Hypothalamus (tissue), 51 donors: ENCODE measurements around the gene IFT172.
A peak's percentile ranks its signal among the peaks of the same experiment; 100 is the strongest.
"Not testable (repeated sequence)": the region's sequence is repeated elsewhere in the genome, so short reads cannot be mapped to it uniquely, and the experiment has no call there.

Experiments
- DNase-seq, 51 donors: peaks; one replicate each; lab custom pipeline; 2025; lab: John Stamatoyannopoulos, UW

Gene IFT172

GRCh38 chr2:27489498-27490397 lies at the start of gene IFT172:
Gene IFT172, minus strand, starts transcription at chr2:27489743. Its CDS starts 90 bp downstream, at chr2:27489653.
- peak; percentile 24 to 99 (median 96) for DNase-seq

GRCh38 chr2:27538839-27539450 lies 49.4 kb upstream of the IFT172 start:
- not testable (repeated sequence) for DNase-seq

DNA sequence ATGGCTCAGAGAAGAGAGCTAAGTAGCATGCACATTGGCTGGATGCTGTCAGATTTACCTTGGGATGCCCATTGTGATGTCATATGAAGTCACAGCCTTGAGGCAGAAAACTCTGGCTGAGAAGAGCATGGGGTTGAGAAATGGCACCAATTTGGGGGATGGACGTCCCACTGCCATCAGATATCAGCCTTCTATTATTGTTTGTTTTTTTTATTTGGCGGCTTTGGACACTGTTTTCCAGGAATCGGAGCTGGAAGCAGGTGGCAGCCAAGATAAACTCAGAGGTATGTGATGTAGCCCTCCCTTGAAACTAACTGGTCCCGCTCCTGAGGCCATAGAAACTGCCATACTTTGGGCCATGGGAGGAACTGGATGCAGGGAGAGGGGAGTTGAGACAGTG lies 47.7 kb upstream of the IFT172 start:
- DNase-seq = no peak

DNA sequence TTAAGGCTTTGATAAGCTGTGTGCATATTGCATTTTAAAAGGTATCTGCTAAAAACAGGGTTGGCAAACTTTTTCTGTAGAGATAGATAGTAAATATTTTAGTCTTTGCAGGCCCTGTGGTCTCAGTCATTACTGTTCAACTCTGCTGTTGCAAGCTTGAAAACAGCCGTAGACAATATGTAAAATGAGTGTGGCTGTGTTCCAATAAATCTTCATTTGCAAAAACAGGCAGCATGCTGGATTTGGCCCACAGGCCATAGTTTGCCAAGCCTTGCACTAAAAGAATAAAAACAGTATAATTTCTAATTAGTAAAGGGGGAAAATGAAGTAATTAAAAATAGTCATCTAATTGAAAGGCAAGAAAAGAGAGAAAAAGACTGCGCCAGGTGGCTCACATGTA lies 42.4 kb upstream of the IFT172 start:
- DNase-seq = no peak

GRCh38 chr2:27527182-27527581 lies 37.6 kb upstream of the IFT172 start:
- DNase-seq = no peak

DNA sequence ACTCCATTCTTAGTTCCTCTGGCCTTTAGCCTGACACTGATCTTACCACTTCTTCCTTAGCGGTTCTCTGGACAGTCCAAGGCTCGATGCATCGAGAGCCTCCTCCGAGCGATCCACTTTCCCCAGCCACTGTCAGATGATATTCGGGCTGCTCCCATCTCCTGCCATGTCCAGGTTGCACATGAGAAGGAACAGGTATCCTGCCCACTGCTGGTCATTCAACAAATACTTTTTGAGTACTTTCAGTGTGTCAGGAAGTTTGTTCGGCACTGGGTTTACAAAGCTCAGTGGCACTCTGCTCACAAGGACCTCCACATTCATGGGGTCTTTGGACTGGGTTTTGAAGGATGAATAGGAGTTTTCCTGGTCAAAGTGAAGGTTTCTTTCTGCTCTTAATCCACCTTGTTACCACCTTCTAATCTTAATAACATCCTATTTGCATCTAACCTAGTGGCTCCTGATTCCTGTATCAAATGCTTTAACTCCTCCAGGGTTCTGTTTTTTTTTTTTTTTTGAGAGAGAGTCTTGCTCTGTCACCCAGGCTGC lies 32.9 kb upstream of the IFT172 start:
- no peak for DNase-seq

- no peak for DNase-seq
Measured at GRCh38 chr2:27520316-27520715, 30.8 kb upstream of the IFT172 start.

DNA sequence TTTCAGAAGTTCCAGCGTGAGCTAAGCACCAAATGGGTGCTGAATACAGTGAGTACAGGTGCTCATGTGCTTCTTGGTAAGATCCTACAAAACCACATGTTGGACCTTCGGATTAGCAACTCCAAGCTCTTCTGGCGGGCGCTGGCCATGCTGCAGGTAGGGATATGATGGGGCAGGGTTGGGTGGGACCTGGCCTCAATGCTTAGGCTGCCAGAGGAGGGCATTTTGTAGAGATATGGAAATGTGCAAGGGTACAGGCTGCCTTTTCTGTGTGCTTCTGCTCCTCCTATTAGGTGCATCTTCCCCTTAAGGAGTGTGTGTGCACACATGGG lies 29.2 kb upstream of the IFT172 start:
- no peak for DNase-seq

DNA sequence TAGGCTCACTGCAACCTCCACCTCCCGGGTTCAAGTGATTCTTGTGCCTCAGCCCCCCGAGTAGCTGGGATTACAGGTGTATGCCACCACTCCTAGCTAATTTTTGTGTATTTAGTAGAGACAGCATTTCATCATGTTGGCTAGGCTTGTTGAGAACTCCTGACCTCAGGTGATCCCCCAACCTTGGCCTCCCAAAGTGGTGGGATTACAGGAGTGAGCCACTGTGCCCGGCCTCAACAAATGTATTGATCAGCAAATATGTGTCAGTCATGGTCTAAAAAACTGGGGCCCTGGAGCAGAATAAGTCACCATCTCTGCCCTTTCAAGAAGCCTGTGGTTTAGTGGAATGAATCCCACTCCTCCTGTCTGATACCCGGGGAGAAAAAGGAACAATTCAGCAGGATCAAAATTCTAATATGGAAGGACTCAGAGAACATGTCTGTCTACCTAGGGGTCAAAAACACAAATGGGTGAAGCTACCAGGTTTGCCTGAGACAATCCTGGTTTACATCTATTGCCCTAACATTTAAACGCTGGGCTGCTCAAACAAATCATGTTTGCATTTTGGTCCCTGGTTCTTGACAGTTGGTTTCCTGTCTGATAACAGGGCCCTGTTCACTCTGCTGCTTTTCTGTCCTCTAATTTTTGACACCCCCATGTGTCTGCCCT lies 28.7 kb upstream of the IFT172 start:
- no peak for DNase-seq

GRCh38 chr2:27509326-27509725 lies 19.8 kb upstream of the IFT172 start:
- DNase-seq = no peak

DNA sequence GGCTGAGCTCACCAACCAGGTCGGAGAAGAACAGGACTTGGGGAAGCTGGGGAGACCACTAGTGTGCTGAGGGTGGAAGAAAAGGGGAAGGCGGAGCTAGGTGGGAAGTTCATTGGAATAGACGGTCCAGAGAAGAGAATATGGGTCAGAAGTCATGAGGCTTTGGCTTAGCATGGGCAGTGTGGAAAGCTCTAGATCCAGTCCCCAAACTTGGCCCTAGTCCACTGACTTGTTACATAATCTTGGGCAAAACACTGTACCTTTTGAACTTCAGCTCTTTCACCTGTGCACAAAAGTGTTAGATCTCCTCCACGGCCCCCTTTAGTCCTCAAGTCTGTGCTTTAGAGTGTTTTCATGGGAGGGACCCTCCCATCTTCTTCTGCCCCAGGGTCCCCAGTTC lies 17.8 kb upstream of the IFT172 start:
- no peak for DNase-seq

DNA sequence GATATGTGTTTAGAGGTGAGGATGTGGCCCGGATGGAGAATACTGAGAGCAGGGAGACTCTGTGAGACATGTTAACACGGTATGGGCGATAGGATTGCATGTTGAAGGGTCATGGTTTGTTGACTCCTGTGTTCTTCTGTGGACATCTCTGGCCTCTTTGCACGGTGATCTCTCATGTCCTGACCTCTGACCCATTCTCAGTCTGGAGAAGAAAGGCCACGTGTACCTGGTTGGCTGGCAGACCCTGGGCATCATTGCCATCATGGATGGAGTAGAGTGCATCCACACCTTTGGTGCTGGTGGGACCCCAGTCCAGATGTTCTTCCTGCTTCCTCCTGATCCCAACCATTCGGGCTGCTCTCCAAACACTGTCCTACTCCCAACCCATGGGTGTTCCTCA lies 17.0 kb upstream of the IFT172 start:
- no peak for DNase-seq

DNA sequence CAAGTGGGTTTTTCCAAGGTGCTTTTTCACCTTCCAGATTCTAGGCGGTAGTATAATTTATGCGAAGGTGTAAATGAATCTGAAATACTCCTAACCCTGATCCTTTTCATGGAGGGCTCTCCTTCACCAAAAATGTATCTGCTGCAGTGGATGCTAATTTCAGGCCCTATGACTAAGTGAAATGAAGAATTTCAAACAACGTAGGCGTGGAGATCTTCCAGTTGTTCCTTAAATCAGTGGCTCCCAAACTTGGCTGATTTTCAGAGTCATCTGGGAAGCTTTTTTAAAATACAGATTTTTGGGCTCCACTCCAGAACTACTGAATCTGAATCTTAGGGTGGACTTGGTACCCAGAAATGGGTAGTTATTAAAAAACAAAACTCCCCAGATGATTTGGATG lies 12.6 kb upstream of the IFT172 start:
- DNase-seq = no peak

DNA sequence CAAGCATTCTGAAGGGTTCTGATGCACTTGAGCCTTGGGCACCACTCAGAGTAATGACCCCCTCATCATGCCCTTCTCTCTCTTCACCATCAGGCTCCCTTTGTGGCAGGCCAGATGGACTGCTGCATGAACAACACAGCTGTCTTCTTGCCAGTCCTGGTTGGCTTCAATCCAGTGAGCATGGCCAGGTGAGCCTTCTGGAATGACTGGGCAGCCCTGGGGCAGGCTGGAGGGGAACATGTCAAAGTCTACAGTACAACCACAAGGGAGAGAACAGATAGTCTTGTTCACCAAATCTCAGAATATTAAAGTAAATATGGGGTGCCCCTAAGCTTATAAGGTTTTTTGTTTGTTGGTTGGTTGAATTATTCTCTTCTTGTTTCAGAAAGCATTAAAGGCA lies 11.5 kb upstream of the IFT172 start:
- DNase-seq = no peak

- no peak for DNase-seq
Measured at GRCh38 chr2:27498975-27499374, 9.4 kb upstream of the IFT172 start.

DNA sequence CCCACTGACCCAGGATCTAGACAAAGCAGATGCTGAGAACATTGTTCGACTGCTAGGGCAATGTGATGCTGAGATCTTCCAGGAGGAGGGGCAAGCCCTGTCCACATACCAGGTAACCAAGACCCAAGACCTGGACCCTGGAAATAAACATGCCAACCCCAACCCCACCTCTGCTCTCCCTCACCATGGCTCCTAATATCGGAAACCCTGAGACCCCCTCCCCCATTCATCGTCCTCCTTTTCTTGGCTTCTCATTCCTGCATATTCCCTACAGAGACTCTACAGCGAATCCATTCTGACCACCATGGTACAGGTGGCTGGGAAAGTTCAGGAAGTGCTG lies 7.7 kb upstream of the IFT172 start:
- DNase-seq = no peak

- DNase-seq = no peak
Measured at GRCh38 chr2:27496357-27497287, 7.1 kb upstream of the IFT172 start, which contains the start of gene GCKR. Gene GCKR, plus strand, starts transcription at chr2:27496839. Its CDS starts 66 bp downstream, at chr2:27496905.

DNA sequence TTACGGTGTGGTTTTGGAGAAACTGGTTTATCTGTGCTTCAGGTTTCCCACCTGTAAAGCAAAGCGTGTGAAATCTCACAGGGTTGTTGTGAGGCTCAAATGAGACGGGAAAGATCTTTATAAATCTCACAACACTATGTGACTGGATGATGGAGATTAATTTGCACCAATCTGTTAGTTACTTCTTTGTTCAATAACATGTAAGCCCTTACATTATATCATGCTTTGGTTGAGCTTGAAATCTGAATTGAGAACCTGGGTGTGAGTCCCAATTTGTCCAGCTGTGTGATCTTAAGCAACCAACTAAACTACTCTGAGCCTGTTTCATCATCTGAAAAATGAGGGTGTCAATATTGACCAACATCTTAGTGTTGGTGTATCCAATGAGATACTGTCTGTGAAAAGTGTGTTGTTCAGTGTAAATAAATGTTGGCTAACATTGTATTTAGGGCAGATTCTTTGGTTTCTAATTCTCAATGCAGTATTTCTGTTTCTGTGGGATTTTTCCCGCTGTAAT lies 6.4 kb upstream of the IFT172 start:
- no peak for DNase-seq

GRCh38 chr2:27494944-27495554 lies 5.5 kb upstream of the IFT172 start, which contains the start of gene FNDC4:
Gene FNDC4, minus strand, starts transcription at chr2:27495200. Its CDS starts 521 bp downstream, at chr2:27494679.
- peak in 19 of 51 donors; percentile 3 to 50 (median 21) for DNase-seq
